ENCODE measurements around the gene FOXJ3. TPM values are rescaled to one million over a fixed set of nuclear protein-coding genes. Genes with fewer than 3 reads are reported as not detected.

FOXJ3 gene
- polyA plus RNA-seq, 1 of the 3 experiments (the other 2 are of a cell fraction) = 16.0 TPM

DNA sequence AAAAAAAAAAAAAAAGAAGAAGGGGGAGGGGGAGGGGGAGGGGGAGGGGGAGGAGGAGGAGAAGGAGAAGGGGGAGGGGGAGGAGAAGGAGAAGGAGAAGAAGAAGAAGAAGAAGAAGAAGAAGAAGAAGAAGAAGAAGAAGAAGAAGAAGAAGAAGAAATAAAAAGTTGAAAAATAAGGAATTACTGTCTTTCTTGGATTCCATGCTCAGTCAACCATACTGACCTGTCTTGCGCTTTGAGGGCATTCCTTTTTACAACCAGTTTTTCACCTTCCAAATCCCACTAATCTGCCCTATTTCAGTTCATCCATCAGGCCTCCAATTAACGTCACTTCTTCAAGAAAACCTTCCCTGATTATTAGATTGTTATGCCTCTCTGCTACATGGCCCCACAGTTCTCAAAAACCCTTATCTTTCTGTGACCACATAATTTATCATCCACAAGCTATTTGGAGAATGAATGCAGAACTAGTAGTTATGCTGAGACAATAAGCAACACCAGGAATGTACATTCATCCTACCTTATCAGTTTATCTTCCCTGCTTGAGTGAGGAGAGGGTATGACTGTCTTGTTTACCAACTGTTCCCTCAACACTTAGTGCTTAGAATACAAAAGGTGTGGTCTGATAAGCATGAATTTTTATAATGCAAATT is 113.0 kb downstream of the FOXJ3 start (continued):
- TF ChIP-seq, protein P1, sequence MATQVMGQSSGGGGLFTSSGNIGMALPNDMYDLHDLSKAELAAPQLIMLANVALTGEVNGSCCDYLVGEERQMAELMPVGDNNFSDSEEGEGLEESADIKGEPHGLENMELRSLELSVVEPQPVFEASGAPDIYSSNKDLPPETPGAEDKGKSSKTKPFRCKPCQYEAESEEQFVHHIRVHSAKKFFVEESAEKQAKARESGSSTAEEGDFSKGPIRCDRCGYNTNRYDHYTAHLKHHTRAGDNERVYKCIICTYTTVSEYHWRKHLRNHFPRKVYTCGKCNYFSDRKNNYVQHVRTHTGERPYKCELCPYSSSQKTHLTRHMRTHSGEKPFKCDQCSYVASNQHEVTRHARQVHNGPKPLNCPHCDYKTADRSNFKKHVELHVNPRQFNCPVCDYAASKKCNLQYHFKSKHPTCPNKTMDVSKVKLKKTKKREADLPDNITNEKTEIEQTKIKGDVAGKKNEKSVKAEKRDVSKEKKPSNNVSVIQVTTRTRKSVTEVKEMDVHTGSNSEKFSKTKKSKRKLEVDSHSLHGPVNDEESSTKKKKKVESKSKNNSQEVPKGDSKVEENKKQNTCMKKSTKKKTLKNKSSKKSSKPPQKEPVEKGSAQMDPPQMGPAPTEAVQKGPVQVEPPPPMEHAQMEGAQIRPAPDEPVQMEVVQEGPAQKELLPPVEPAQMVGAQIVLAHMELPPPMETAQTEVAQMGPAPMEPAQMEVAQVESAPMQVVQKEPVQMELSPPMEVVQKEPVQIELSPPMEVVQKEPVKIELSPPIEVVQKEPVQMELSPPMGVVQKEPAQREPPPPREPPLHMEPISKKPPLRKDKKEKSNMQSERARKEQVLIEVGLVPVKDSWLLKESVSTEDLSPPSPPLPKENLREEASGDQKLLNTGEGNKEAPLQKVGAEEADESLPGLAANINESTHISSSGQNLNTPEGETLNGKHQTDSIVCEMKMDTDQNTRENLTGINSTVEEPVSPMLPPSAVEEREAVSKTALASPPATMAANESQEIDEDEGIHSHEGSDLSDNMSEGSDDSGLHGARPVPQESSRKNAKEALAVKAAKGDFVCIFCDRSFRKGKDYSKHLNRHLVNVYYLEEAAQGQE (IDR thresholded peaks at IDR 0.05; ENCODE audit: low read depth, low read length) = no peak
- TF ChIP-seq SMC3 (IDR thresholded peaks at IDR 0.05; ENCODE audit: low read depth, low read length) (no peak), GATA2 (CRISPR knock-in tag; IDR thresholded peaks at IDR 0.05) (no peak), TEAD4 (IDR thresholded peaks at IDR 0.05; ENCODE audit: borderline replicate concordance, insufficient read depth) (0 out of 2 replicates have a peak, but pooled peaks have one; percentile 41), RCOR1 (IDR thresholded peaks at IDR 0.05; ENCODE audit: low read length) (no peak), JUND (IDR thresholded peaks at IDR 0.05) (peak; percentile 64), RFX5 (IDR thresholded peaks at IDR 0.05; ENCODE audit: low read length) (no peak), TAF1 (IDR thresholded peaks at IDR 0.05; ENCODE audit: borderline replicate concordance, low read depth, low read length) (no peak)
- TF ChIP-seq, protein P2, sequence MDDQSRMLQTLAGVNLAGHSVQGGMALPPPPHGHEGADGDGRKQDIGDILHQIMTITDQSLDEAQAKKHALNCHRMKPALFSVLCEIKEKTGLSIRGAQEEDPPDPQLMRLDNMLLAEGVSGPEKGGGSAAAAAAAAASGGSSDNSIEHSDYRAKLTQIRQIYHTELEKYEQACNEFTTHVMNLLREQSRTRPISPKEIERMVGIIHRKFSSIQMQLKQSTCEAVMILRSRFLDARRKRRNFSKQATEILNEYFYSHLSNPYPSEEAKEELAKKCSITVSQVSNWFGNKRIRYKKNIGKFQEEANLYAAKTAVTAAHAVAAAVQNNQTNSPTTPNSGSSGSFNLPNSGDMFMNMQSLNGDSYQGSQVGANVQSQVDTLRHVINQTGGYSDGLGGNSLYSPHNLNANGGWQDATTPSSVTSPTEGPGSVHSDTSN (IDR thresholded peaks at IDR 0.05) = peak; percentile 69
- TF ChIP-seq, protein P3, sequence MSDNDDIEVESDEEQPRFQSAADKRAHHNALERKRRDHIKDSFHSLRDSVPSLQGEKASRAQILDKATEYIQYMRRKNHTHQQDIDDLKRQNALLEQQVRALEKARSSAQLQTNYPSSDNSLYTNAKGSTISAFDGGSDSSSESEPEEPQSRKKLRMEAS (IDR thresholded peaks at IDR 0.05; ENCODE audit: low read depth) = 0 out of 2 replicates have a peak, but pooled peaks have one; percentile 16

DNA sequence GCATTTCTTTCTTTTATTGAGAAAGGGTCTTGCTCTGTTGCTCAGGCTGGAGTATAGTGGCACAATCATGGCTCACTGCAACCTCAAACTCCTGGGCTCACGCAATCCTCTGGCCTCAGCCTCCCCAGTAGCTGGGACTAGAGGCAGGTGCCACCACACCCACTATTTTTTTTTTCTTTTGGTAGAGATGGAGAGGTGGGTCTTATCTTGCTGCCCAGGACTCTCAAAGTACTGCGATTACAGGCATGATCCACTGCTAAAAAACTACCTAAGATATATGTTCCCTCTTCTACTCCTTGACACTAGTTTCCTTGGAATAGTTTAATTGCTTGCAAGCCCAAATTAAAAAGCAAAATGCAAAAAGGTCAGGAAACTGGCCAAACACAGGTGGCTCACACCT is 113.6 kb downstream of the FOXJ3 start:
- peaks cover 58% of the 10 kb centered on the region for H3K79me2 ChIP-seq (ENCODE audit: insufficient read depth)

More for the DNA sequence above, 113.6 kb downstream of the FOXJ3 start:
- Histone ChIP-seq H4K20me1 (ENCODE audit: insufficient read depth) (no peaks in the 10 kb centered on the region), H3K9ac (no peak overlapping the region), H3K9me3 (no peaks in the 10 kb centered on the region), H3K36me3 (replicated peaks in 1 of 2; ENCODE audit: control insufficient read depth in 1 of 2, insufficient read depth in 2 of 2, low read length in 1 of 2) (peaks cover 4 to 13% of the 10 kb centered on the region in 2 experiments), H3K4me1 (ENCODE audit: control insufficient read depth in 1 of 2, insufficient read depth in 2 of 2, low read depth in 1 of 2, low read length in 1 of 2) (peaks cover 0 to 6% of the 10 kb centered on the region in 2 experiments; a peak in 3 of 4 replicates), H3K4me2 (no peak overlapping the region), H2AFZ (ENCODE audit: low read depth) (no peak overlapping the region), H3K27me3 (ENCODE audit: insufficient read depth) (no peaks in the 10 kb centered on the region), H3K9me2 (no peaks in the 10 kb centered on the region), H3F3A (replicated peaks; ENCODE audit: insufficient read depth) (peaks cover 6% of the 10 kb centered on the region), H3K27ac (ENCODE audit: low read depth in 2 of 2, low read length in 1 of 2) (no peak overlapping the region), H3K4me3 (ENCODE audit: low read depth in 2 of 2, low read length in 1 of 2) (no peak overlapping the region)
- ChIA-PET POLR2A (no interaction called here), CTCF (no interaction called here)
- WGBS (ENCODE audit: low lambda C conversion rate) = 100% methylated on average over 2 of the region's 2 CpGs
- DNase-seq = no peak
- TF ChIP-seq, protein P3 (IDR thresholded peaks at IDR 0.05; ENCODE audit: low read depth) = no peak
- no peak for TF ChIP-seq SIN3A (IDR thresholded peaks at IDR 0.05; ENCODE audit: borderline replicate concordance, low read depth, low read length)
- TF ChIP-seq RXRA (IDR thresholded peaks at IDR 0.05; ENCODE audit: borderline replicate concordance, low read depth) = no peak
- no peak for TF ChIP-seq GABPA (IDR thresholded peaks at IDR 0.05; ENCODE audit: low read depth)
- no peak for TF ChIP-seq POLR2AphosphoS5 (IDR thresholded peaks at IDR 0.05; ENCODE audit: low read depth, low read length)
- TF ChIP-seq TAF1 (IDR thresholded peaks at IDR 0.05; ENCODE audit: borderline replicate concordance, low read depth, low read length) = no peak
- TF ChIP-seq TEAD4 (IDR thresholded peaks at IDR 0.05; ENCODE audit: borderline replicate concordance, insufficient read depth) = no peak
- no peak for TF ChIP-seq RAD21 (IDR thresholded peaks at IDR 0.05; ENCODE audit: low read length)
